HG03039 (cell line): ENCODE measurements around the gene RFX4.
A peak's percentile ranks its signal among the peaks of the same experiment; 100 is the strongest.

Source experiments
- ATAC-seq: cut with Tn5 transposase; IDR thresholded peaks from one replicate; pipeline ENCODE4 v1.9.1; 2021; ENCODE audit warnings: mild to moderate bottlenecking, moderate library complexity; ENCODE audit not compliant: unreplicated experiment

The RFX4 gene

DNA sequence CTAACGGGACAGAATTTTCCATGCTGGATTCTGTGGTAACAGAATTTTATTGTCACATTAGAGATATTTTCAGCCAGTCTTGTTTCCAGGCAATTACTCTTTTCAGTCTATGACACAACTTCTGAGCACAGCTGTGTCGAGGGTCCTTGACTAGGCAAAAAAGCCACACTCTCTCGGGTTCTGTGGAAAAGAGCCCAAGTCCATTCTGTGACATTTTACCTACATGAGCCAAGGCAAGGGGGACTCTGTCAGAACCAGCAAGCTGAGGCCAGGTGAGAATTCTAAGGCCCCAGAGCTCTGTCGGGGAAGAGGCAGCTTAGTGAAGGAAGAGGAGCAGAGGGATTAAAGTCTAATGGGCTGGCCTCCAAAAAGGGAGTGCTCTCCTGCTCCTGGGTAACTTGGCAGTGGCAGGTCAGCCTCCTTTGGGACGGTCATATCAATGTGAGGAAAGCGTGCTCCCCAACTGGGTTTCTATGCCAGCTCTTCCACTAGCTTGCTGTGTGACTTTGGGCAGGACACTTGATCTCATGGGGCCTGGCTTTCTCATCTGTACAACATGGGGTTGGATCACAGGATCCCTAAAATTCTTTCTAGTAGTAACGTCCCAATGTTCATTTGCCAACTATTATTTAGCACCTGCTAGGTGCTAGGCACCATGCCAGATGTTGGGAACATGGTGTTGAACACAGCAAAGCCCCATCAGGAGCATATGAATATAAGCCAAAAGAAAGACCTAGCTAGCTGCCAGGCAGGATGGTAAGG is 175.7 kb downstream of the RFX4 start:
- ATAC-seq, result no peak

DNA sequence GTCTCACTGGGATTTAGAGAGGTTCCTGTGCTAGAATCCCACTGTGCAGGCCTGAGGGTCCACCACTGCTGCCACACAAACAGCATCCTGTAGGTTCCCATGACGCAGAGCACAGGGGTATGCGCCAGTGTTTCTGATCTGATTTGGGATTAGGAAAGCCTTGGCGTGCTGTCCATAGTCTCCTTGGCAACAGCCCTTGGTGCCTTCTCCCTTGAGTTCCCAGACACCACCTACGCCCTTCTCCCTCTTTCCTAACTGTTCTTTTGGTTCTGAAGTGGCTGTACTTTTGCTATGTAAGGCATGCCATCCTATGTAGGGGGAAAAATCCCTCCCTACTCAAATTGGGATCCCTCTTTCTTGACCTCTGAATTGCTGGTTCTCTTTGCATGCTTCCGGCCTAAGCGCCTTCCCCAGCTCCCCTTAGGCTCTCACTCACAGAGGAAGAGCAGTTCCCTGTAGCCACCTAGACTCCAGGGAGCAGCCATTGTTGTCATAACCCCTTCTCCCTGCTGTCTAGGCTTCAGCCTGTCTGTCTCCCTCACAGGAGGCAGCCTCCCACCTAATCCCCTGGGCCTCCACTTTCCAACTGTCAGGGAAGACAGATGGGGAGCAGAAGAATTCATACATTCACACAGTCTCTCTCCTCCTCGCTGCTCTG is 176.9 kb downstream of the RFX4 start:
- peak; percentile 23 for ATAC-seq

DNA sequence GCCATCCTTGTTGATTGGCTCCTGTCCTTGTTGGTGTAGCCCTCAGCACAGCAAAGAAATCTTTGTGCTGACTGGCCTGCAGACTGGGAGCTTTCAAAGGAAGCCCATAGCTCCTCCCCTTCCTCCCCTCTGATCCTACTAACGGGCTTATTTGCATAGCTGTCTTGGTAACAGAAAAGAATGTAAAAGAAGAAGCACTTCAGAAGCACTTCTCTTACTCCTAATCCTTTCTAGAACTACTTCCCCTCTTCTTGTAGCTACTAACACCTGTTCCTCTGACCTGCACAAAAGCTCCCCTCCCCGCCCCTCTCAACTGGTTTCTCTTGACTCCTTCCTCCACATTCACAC is 177.4 kb downstream of the RFX4 start:
- ATAC-seq, result peak; percentile 94

DNA sequence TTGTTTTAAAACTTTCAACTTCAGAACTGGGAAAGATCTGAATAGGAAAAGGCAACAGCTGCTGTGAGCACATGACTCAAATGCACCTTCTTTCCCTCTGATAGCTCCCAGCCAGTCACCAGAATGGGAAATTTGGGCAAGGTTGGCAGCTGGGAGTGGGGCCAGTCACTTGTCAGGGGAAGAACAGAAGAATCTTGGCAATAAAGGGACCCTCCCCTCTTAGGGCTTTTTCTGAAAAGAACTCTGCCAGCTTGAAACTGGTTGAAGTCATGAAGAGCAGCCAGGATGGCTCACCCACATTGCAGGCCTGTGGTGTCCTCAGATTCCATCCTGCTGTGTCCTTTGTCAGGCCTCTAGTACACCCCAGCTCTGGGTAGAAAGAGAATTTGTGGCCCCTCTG is 181.4 kb downstream of the RFX4 start:
- ATAC-seq, result no peak

GRCh38 chr12:106764738-106765137 is 181.9 kb downstream of the RFX4 start:
- no peak for ATAC-seq

DNA sequence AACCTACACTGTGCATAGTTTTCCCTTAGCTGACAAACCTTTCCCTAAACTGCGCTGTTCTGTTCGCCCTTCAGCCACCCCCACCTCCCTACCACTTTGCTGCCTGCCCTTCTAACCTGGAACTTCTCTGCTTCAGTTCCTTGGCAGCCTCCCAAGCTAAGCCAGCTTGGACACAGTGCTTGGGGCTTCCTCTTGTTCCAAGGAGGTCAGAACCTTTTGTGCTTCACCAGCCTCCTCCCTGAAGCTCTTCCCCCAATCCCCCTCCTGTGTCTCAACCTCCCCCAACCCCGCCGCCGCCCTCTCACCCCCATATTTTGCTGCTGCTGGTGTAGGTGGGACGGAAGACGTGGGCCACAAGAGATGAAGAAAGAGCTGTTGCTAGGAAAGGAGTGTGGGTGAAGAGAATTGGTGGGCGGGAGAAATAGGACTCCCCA is 183.6 kb downstream of the RFX4 start:
- ATAC-seq, result no peak

GRCh38 chr12:106767206-106767605 is 184.4 kb downstream of the RFX4 start:
- no peak for ATAC-seq

DNA sequence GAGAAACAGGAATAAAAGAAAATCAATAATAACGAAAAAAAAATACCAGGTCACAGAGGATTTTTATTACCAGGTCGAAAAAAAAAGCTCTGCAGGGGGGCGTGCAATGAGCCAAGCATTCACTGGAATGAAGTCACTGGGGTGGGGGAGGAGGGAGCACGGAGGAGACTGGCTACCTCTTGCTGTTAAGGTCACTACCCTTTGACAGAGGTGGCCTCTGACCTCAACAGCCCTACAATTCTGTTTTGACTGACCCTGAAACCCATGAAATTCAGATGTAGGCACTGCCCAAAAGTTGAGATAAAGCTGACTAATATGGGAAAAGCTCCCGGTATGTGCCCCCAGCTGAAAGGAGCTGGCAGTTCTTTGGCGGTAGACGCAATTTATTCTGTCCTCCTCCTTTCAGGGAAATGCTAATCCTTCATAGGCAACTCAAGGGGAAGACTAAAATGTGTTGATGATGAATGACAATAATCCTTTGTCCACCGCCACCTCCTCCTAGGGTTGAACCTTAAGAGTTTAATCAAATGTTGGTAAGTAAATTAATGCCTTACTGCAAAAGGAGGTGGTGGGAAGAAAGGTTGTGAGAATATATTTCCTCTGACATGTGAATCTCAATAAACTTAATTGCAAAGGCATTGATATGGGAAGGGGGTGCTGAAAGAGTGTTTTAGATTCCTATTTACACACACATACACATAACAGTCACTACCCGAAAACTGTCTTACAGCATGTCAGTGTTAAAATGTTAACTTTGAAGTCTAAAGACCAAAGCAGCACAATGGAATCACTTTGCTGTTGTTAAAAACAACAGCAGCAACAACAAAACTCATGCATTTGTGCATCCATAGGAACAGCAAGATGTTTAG is 185.4 kb downstream of the RFX4 start:
- no peak for ATAC-seq

GRCh38 chr12:106769078-106769477 is 186.3 kb downstream of the RFX4 start:
- no peak for ATAC-seq

- ATAC-seq, result no peak
Measured at GRCh38 chr12:106769546-106769945, 186.7 kb downstream of the RFX4 start.

DNA sequence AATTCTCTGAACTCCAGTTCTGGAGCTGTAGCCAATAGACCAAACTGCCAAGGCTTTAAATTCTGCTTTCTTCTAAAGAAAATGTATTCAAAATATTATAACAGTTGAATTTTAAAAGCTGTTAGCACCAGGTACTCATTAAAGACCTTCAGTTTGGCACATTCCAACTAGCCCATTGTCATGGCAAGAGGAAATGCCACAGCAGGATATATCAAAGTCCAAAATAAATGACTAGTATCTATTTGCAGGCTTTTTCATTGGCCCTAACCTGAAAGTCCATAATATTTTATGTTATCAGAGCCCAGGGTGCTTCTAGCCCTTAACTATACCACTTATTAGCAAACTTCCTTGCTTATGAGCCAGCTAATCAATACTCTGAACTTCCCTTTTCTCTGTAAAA is 188.6 kb downstream of the RFX4 start:
- ATAC-seq, result no peak

DNA sequence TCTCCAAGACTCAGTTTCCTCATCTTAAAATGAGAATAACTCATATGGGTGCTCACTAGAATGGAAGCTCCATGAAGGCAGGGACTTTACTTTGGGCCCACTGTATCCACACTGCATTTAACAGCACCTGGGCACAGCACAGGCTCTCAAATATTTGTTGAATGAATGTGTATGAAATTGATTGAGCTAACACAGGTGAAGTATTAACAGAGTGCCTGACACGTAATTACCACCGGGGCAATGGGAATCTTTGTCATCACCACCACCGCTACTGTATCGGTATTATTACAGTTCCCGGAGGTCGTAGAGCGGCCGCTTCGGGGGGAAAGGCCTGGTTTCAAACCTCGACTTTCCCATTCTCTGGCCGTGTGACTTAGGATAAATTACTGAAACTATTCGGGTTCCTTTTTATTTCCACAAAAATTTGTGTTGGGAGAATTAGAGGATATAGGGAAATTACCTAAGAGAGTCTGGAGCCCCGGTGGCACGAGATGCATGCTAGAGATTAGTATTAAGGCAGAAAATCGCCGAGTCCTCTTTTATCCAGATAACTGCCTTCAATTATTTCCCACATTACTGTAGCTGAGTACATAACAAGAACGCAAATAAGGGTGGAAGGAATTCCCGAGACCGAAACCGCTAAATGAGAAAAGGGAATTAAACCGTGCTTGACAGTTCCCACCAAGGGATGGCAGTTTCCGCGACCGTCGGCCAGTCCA is 190.6 kb downstream of the RFX4 start:
- ATAC-seq, result no peak

DNA sequence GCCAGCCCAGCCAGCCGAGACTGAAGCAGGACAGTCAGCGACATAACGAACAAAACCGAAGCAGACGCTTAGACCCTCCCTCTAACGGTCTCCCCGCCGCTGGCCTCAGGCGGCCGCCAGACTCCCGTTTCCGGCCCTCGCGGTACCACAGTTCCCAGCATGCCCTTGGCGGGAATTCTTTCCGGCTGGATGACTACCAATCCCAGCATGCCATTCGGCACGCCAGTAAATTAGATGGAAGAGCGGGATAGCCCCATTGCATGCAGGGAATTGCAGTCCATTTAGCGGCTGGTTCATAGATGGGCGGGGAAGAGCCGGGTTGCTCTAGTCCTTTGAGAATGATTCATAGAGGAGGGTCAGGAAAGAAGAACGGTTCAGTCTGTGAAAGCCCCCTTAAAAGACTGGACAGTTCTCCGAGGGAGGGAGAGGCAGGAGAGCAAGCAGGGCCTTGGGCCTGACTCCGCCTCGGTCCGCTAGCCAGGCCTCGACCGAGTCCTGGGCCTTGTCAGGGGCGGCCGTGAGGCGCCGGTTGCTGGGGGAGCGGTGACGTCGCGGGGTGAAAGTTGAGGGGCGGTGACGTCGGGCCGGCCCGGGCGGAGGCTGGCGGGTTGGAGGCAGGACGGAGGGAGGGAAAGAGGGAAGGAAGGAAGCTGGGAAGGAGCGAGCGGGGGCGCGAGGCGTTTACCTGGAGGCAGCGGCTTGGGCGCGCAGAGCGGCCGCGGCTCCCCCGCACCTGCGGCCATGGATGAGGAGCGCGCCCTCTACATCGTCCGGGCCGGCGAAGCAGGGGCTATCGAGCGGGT is 191.4 kb downstream of the RFX4 start, which contains the start of gene RIC8B:
RIC8B (plus strand) TSS at position 678 of the 803 bp plus-strand sequence; CDS start at position 742, 64 bp downstream.
- ATAC-seq, result peak; percentile 86

GRCh38 chr12:106774808-106775524 is 192.2 kb downstream of the RFX4 start:
- ATAC-seq, result no peak

DNA sequence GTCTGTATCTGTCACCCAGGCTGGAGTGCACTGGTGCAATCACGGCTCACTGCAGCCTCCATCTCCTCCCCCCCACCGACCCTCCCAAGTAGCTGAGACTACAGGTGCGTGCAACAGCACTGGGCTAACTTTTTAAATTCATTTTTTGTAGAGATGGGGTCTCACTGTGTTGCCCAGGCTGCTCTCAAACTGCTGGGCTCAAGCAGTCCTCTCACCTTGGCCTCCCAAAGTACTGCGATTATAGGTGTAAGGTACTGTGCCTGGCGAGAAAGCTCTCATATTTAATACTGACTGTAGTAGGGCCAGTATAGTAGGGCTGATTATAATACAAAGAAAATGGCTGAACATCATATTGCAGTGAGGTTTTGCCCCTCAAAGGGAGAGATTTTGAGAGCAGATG is 194.1 kb downstream of the RFX4 start:
- no peak for ATAC-seq

- no peak for ATAC-seq
Measured at GRCh38 chr12:106780010-106780631, 197.3 kb downstream of the RFX4 start.

DNA sequence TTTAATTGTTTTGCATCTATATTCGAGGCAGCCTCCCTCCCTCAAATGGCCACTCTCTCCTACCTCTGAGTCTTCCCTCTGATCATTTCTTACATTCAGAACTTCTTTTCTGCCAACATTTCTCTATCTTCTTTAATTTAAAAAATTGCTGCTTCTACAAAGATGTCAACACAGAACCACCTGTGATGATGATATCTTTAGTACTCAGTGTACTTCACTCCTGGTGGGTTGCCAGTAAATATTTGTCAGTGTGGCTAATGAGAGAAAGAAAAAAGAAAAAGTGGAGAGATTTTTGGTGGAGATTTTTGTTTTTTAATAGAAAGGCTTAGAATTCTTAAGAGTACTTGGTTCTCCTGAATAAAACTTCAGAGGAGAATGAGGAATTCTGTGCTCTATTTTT is 199.8 kb downstream of the RFX4 start:
- ATAC-seq, result no peak

DNA sequence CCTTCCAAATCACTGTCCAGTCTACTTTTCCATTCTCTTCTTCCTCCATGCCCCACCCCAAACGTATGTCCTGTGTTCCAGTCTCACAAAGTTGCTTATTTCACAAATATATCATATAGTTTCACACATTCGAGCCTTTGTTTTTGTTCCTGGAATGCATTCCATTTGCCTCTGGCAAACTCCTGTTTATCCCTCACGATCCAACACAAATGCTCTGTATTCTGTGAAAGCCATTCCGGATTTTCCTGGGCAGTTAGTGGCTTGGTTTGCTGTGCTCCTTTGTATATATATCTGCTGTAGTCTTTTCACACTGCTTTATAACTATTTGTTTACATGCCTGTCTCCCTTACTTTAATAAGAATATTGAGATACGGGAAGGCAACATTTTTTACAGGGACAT is 200.7 kb downstream of the RFX4 start:
- no peak for ATAC-seq

- ATAC-seq, result no peak
Measured at GRCh38 chr12:106790020-106790419, 207.2 kb downstream of the RFX4 start.
